ENCODE data around the gene DNAJC18. TPM values are rescaled to one million over a fixed set of nuclear protein-coding genes. Genes with fewer than 3 reads are reported as not detected.

Gene DNAJC18
- total and polyA plus RNA-seq, 2 donors (not counting 1 experiment from before 2014, with no cell fraction given) = 2.0 to 13.6 TPM

DNA sequence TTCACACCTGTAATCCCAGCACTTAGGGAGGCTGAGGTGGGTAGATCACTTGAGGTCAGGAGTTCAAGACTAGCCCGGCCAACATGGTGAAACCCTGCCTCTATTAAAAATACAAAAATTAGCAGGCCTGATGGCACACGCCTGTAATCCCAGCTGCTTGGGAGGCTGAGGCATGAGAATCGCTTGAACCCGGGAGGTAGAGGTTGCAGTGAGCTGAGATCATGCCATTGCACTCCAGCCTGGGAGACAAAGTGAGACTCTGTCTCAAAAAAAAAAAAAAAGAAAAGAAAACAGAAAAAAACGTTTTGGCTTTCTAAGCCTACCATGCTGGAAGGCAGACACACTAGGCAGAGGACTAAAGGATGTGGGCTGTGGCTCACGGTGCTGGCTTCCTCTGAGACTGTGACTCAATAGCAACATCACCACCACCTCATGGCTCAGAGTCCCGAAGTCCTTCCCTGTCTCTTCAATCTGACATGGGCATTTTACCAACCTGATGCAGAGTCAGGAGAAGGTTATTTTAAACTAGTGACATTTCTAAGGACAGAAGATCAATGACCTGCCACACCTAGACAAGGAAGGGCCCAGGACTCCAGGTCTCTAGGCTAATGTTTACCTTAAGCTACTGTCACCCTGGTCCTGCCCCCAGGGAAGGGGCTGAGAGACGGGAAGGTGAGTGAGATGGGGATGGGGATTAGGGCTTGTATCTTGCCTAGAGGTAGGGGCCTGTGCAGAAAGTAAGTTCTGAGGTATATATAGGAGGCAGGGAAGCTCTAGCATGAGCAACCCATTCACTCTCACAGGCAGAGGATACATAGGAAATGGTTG is 19.5 kb upstream of the DNAJC18 start:
- H3K9me3 ChIP-seq (ENCODE audit: control extremely low read depth in 1 of 3, control insufficient read depth in 2 of 3, insufficient read depth in 1 of 3, low read length in 2 of 3) = no peaks in the 10 kb centered on the region
- no peak overlapping the region for H3K4me2 ChIP-seq (replicated peaks; ENCODE audit: low read depth, low read length, poor library complexity, severe bottlenecking)
- H4K20me1 ChIP-seq (ENCODE audit: control insufficient read depth, insufficient read depth, low read length, poor library complexity, severe bottlenecking) = no peaks in the 10 kb centered on the region
- no peaks in the 10 kb centered on the region for H3K79me2 ChIP-seq (ENCODE audit: control insufficient read depth, insufficient read depth, low read length)
- CTCF ChIA-PET = interaction anchor here (0.7 kb wide), 1 partner anchor 1016 kb away, joined by 4 read pairs; no protein-coding TSS in a partner anchor
- TF ChIP-seq, protein P1, sequence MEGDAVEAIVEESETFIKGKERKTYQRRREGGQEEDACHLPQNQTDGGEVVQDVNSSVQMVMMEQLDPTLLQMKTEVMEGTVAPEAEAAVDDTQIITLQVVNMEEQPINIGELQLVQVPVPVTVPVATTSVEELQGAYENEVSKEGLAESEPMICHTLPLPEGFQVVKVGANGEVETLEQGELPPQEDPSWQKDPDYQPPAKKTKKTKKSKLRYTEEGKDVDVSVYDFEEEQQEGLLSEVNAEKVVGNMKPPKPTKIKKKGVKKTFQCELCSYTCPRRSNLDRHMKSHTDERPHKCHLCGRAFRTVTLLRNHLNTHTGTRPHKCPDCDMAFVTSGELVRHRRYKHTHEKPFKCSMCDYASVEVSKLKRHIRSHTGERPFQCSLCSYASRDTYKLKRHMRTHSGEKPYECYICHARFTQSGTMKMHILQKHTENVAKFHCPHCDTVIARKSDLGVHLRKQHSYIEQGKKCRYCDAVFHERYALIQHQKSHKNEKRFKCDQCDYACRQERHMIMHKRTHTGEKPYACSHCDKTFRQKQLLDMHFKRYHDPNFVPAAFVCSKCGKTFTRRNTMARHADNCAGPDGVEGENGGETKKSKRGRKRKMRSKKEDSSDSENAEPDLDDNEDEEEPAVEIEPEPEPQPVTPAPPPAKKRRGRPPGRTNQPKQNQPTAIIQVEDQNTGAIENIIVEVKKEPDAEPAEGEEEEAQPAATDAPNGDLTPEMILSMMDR (IDR thresholded peaks at IDR 0.05) = no peak
- TF ChIP-seq EZH2 (IDR thresholded peaks at IDR 0.05; ENCODE audit: borderline replicate concordance, insufficient read depth, low read depth, low read length, poor library complexity, severe bottlenecking) = no peak
- no peaks in the 10 kb centered on the region for H3K27me3 ChIP-seq (replicated peaks in 1 of 4; ENCODE audit: control extremely low read depth in 1 of 4, control insufficient read depth in 3 of 4, insufficient read depth in 4 of 4, low read length in 3 of 4)
- no peak overlapping the region for H3K4me3 ChIP-seq (ENCODE audit: control extremely low read depth in 1 of 5, extremely low read depth in 1 of 5, insufficient read depth in 1 of 5, low read depth in 2 of 5, low read length in 4 of 5)
- H3K36me3 ChIP-seq (replicated peaks in 1 of 2; ENCODE audit: control extremely low read depth in 1 of 2, control insufficient read depth in 1 of 2, extremely low read depth in 1 of 2, insufficient read depth in 2 of 2, low read length in 1 of 2) = no peaks in the 10 kb centered on the region
- H3K27ac ChIP-seq (ENCODE audit: low read length in 2 of 2) = no peak overlapping the region
- DNase-seq = no peak
- Mint-ChIP-seq H3K4me3 (no peak overlapping the region), H3K9me3 (ENCODE audit: insufficient read depth) (no peaks in the 10 kb centered on the region), H3K4me1 (peaks cover 17% of the 10 kb centered on the region), H3K27me3 (no peaks in the 10 kb centered on the region), H3K27ac (no peak overlapping the region)
- POLR2A ChIA-PET = interaction anchor here (0.6 to 0.7 kb wide), 3 partner anchors 11 to 289 kb away, joined by 3 to 15 read pairs (median 4); no protein-coding TSS in a partner anchor
- H3K4me1 ChIP-seq (ENCODE audit: control insufficient read depth in 2 of 2, insufficient read depth in 2 of 2, low read length in 2 of 2) = peaks cover 9 to 17% of the 10 kb centered on the region in 2 donors
- ATAC-seq (ENCODE audit: low read depth) = no peak
- WGBS (ENCODE audit: insufficient coverage) = 65% methylated on average over 4 of the region's 8 CpGs
- H3K9ac ChIP-seq (ENCODE audit: low read length) = no peak overlapping the region
- peak overlapping the region; percentile 3 for H2AFZ ChIP-seq (ENCODE audit: insufficient read depth, low read depth, low read length, poor library complexity, severe bottlenecking)
- intact Hi-C loops (cut with micrococcal nuclease) = no loop called here

Measured in B cell (primary cell).